Measurements from ENCODE around the gene LRRC4C.

GRCh38 chr11:40763046-40763445 lies 696.4 kb downstream of the LRRC4C start:
- TF ChIP-seq ZBTB21 (CRISPR knock-in tag; IDR thresholded peaks at IDR 0.05; ENCODE audit: borderline replicate concordance) (no peak), MAX (CRISPR knock-in tag; IDR thresholded peaks at IDR 0.05) (no peak), SP1 (CRISPR knock-in tag; conservative IDR thresholded peaks at IDR 0.05) (no peak), NFYB (CRISPR knock-in tag; conservative IDR thresholded peaks at IDR 0.05; ENCODE audit: low read depth) (no peak), ESRRA (CRISPR knock-in tag; IDR thresholded peaks at IDR 0.05; ENCODE audit: borderline replicate concordance) (no peak), ZNF232 (CRISPR knock-in tag; IDR thresholded peaks at IDR 0.05) (no peak), PRDM15 (CRISPR knock-in tag; IDR thresholded peaks at IDR 0.05) (no peak), ZNF512 (CRISPR knock-in tag; IDR thresholded peaks at IDR 0.05; ENCODE audit: borderline replicate concordance) (no peak)
- TF ChIP-seq, protein P1, sequence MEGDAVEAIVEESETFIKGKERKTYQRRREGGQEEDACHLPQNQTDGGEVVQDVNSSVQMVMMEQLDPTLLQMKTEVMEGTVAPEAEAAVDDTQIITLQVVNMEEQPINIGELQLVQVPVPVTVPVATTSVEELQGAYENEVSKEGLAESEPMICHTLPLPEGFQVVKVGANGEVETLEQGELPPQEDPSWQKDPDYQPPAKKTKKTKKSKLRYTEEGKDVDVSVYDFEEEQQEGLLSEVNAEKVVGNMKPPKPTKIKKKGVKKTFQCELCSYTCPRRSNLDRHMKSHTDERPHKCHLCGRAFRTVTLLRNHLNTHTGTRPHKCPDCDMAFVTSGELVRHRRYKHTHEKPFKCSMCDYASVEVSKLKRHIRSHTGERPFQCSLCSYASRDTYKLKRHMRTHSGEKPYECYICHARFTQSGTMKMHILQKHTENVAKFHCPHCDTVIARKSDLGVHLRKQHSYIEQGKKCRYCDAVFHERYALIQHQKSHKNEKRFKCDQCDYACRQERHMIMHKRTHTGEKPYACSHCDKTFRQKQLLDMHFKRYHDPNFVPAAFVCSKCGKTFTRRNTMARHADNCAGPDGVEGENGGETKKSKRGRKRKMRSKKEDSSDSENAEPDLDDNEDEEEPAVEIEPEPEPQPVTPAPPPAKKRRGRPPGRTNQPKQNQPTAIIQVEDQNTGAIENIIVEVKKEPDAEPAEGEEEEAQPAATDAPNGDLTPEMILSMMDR (IDR thresholded peaks at IDR 0.05) = no peak
- TF ChIP-seq, protein P2, sequence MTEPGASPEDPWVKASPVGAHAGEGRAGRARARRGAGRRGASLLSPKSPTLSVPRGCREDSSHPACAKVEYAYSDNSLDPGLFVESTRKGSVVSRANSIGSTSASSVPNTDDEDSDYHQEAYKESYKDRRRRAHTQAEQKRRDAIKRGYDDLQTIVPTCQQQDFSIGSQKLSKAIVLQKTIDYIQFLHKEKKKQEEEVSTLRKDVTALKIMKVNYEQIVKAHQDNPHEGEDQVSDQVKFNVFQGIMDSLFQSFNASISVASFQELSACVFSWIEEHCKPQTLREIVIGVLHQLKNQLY (CRISPR knock-in tag; IDR thresholded peaks at IDR 0.05) = no peak
